Activated CD4-positive, alpha-beta T cell treated with anti-CD3 and anti-CD28 coated beads, Interleukin-2, amount 50 U/mL, for 48 hours (primary cell): ENCODE data around the gene RELB.

ENCODE experiments used
- DNase-seq, 2 experiments: peaks; one replicate each; pipeline ENCODE4 v3.0.0-alpha.2; 2020

The RELB gene

GRCh38 chr19:45087531-45087930, 86.3 kb downstream of the RELB start:
- peak; percentile 35 to 36 for DNase-seq
